HFF-Myc (cell line): ENCODE measurements around the gene ZSCAN16.
A peak's percentile ranks its signal among the peaks of the same experiment; 100 is the strongest.
"Not testable (repeated sequence)": the region's sequence is repeated elsewhere in the genome, so short reads cannot be mapped to it uniquely, and the experiment has no call there.

Experiments used
- DNase-seq: peaks from one replicate; pipeline ENCODE4 v3.0.0-alpha.2; 2011; ENCODE audit warnings: low read depth; ENCODE audit errors: extremely low read depth
- H3K4me3 ChIP-seq: replicated peaks from 2 replicates; pipeline ENCODE4 v1.5.1; 2011; ENCODE audit warnings: low read depth, mild to moderate bottlenecking, control low read depth, low read length
- TF ChIP-seq, protein P1 (sequence below): IDR thresholded peaks from 2 replicates; pipeline ENCODE4 v1.5.1; 2012; ENCODE audit warnings: mild to moderate bottlenecking, low read depth, low read length, control low read depth; ENCODE audit errors: missing control alignments

The ZSCAN16 gene

DNA sequence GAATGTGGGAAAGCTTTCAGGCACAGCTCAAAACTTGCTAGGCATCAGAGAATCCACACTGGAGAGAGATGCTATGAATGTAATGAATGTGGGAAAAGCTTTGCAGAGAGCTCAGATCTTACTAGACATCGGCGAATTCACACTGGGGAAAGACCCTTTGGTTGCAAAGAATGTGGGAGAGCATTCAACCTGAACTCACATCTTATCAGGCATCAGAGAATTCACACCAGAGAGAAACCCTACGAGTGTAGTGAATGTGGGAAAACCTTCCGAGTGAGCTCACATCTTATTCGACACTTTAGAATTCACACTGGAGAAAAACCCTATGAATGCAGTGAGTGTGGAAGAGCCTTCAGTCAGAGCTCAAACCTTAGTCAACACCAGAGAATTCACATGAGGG lies 35.4 kb upstream of the ZSCAN16 start:
- H3K4me3 ChIP-seq = no peak overlapping the region
- DNase-seq = no peak
- TF ChIP-seq, protein P1, sequence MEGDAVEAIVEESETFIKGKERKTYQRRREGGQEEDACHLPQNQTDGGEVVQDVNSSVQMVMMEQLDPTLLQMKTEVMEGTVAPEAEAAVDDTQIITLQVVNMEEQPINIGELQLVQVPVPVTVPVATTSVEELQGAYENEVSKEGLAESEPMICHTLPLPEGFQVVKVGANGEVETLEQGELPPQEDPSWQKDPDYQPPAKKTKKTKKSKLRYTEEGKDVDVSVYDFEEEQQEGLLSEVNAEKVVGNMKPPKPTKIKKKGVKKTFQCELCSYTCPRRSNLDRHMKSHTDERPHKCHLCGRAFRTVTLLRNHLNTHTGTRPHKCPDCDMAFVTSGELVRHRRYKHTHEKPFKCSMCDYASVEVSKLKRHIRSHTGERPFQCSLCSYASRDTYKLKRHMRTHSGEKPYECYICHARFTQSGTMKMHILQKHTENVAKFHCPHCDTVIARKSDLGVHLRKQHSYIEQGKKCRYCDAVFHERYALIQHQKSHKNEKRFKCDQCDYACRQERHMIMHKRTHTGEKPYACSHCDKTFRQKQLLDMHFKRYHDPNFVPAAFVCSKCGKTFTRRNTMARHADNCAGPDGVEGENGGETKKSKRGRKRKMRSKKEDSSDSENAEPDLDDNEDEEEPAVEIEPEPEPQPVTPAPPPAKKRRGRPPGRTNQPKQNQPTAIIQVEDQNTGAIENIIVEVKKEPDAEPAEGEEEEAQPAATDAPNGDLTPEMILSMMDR = no peak

DNA sequence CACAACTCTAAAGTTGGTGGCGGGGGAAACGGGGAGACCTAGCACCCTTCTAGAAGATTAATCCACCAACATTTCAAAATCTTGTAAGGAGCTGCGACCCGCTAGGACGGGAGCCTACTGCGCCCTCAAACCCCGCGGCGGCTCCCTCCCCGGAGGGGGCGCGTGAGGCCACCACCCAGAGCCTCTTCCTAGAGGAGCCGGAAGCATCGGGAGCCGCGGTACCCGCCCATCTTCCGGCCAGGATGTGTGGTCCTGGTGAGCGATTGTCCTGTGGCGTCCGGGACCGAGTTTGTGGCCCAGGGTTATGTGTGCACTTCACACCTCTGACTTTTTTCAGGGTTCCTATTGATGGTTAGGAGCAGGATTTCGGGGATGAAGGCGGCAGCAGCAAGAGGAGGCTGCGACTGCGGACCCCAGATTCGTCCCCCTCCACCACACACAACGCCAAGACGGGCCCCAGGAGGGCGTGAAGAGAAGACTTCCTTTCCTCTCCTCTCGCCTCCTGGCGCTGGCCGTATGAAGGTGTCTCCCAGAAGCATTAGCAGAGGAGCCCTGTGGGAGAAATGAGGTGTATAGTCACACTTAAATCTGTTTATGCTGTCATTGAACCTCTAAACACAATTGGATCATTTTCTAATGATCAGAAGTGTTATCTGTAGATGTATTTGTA lies 33.4 kb upstream of the ZSCAN16 start:
- DNase-seq = no peak
- TF ChIP-seq, protein P1 = no peak
- peak overlapping the region; percentile 11 for H3K4me3 ChIP-seq

DNA sequence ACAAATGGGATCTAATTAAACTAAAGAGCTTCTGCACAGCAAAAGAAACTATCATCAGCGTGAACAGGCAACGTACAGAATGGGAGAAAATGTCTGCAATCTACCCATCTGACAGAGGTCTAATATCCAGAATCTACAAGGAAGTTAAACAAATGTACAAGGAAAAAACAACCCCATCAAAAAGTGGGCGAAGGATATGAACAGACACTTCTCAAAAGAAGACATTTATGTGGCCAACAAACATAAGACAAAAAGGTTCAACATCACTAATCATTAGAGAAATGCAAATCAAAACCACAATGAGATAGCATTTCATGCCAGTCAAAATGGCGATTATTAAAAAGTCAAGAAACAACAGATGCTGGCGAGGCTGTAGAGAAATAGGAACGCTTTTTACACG lies 22.2 kb upstream of the ZSCAN16 start:
- not testable (repeated sequence) for DNase-seq

DNA sequence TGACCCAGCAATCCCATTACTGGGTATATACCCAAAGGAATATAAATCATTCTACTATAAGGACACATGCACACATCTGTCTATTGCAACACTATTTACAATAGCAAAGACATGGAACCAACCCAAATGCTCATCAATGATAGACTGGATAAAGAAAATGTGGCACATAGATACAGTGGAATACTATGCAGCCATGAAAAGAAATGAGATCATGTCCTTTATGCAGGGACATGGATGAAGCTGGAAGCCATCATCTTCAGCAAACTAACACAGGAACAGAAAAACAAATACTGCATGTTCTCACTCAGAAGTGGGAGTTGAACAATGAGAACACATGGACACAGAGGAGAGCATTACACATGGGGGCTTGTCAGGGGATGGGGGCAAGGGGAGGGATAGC lies 21.7 kb upstream of the ZSCAN16 start:
- H3K4me3 ChIP-seq, DNase-seq: not testable (repeated sequence)

More for the DNA sequence above, 22.2 kb upstream of the ZSCAN16 start:
- not testable (repeated sequence) for H3K4me3 ChIP-seq

DNA sequence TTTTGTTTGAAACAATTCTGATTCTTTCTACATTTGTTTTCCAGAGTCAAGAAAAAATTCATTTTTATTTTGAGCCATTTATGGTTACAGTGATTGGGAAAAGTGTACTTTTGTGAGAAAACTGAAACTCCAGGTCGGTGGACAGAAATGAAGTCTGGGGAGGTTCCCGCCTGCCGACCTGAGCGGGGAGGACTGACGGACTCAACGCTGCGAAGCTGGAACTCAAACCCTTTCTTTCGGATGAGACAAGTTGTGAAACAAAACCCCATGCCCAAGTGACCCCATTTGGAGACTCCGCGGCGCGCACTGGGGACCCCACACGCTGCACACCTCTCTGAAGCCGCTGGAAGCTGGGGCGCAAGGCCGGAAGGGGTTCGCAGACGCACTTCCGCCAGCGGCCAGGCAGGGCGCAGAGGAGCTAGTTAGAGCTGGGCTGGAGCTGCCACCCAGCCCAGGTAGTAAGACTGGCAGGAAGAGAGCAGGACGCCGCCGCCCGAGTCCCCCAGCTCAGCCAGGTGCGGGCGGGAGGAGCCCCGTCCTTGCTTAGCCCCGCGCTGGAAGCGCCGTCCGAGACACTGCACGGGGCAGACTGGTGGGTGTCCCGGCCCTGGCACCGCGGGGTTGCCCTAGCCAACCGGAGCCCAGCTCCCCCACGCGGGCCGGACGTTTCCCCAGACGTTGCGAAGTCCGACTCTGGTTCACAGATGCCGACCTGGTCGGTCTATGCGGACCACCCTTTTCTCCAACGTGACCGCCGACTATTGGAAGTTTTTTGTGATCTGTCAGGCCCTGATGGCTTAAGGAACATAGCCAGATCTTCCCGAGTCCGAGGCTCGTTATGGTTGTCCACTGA lies 19.8 kb upstream of the ZSCAN16 start:
- peak overlapping the region; percentile 53 for H3K4me3 ChIP-seq
- DNase-seq = peak; percentile 44
- TF ChIP-seq, protein P1 = peak; percentile 36

DNA sequence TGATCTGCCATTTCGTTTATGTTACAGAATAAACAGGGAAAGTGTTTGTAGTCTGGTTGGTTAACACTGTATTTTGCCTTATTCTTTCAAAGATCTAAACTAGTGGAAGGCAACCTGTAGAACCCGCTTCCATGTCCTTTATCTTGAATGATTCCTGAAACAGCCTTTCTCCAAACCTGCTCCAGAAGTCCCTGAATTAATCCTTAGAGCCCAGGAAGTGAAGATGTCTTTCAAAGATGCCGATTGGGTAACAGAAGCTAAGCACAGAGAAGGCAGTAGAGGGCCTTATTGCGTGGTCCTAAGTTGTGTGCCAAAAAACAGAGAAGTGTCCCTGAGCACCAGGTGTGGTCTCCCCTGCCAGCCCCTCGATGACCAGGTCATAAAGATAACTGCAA lies 19.2 kb upstream of the ZSCAN16 start:
- TF ChIP-seq, protein P1 = no peak

DNA sequence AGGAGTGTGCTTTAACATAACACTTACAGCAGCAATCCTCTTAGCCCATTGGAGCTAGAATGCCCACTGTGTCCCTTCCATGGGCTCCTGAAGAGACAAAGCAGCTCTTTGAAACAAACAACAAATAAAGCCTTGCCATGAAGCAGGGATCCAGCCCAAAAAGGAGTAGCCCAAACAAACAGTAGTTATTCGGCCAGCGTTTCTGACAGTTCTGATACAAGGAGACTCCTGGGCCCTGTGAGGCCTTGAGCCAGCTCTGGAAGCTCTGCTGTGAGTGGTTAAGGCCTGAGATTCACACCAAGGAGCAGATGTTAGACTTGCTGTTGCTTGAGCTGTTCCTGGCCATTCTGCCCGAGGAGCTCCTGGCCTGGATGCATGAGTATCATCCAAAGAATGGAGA lies 16.9 kb upstream of the ZSCAN16 start:
- no peak overlapping the region for H3K4me3 ChIP-seq
- TF ChIP-seq, protein P1 = no peak
- DNase-seq = no peak

More for the DNA sequence above, 19.2 kb upstream of the ZSCAN16 start:
- DNase-seq = no peak
- peak overlapping the region; percentile 53 for H3K4me3 ChIP-seq
